HFF-Myc (cell line): ENCODE data around the gene VCAM1.
"Not testable (repeated sequence)": the region's sequence is repeated elsewhere in the genome, so short reads cannot be mapped to it uniquely, and the experiment has no call there.

ENCODE experiments used
- DNase-seq: peaks from one replicate; pipeline ENCODE4 v3.0.0-alpha.2; 2011; ENCODE audit warnings: low read depth; ENCODE audit errors: extremely low read depth
- H3K4me3 ChIP-seq: replicated peaks from 2 replicates; pipeline ENCODE4 v1.5.1; 2011; ENCODE audit warnings: low read depth, mild to moderate bottlenecking, control low read depth, low read length
- CTCF ChIP-seq: IDR thresholded peaks from 2 replicates; pipeline ENCODE4 v1.5.1; 2012; ENCODE audit warnings: mild to moderate bottlenecking, low read depth, low read length, control low read depth; ENCODE audit errors: missing control alignments

VCAM1 gene

GRCh38 chr1:100710906-100711682 is 8.4 kb upstream of the VCAM1 start:
- DNase-seq = no peak

GRCh38 chr1:100713027-100713426 is 6.5 kb upstream of the VCAM1 start:
- DNase-seq, H3K4me3 ChIP-seq: not testable (repeated sequence)

More at GRCh38 chr1:100710906-100711682, 8.4 kb upstream of the VCAM1 start:
- H3K4me3 ChIP-seq = no peak overlapping the region
- no peak for TF ChIP-seq CTCF

GRCh38 chr1:100713626-100714025 is 5.9 kb upstream of the VCAM1 start:
- H3K4me3 ChIP-seq = no peak overlapping the region
- TF ChIP-seq CTCF = no peak
- no peak for DNase-seq

- H3K4me3 ChIP-seq = no peak overlapping the region
- TF ChIP-seq CTCF = no peak
- DNase-seq = no peak
Measured at GRCh38 chr1:100714599-100714998, 4.9 kb upstream of the VCAM1 start.

GRCh38 chr1:100717218-100717617 is 2.3 kb upstream of the VCAM1 start:
- no peak overlapping the region for H3K4me3 ChIP-seq
- TF ChIP-seq CTCF = no peak
- DNase-seq = no peak

- no peak for TF ChIP-seq CTCF
- no peak overlapping the region for H3K4me3 ChIP-seq
- no peak for DNase-seq
Measured at GRCh38 chr1:100718581-100718980, 961 bp upstream of the VCAM1 start.

- DNase-seq = no peak
- H3K4me3 ChIP-seq = no peak overlapping the region
- no peak for TF ChIP-seq CTCF
Measured at GRCh38 chr1:100720101-100720500, 559 bp downstream of the VCAM1 start.
